PC-9 (cell line): ENCODE measurements around the gene FOS.

Experiments
- EZH2 ChIP-seq: fragments of 200-600 bp; sonication (generic); IDR thresholded peaks from 2 replicates; pipeline ENCODE4 v1.8.0; 2017; ENCODE audit warnings: antibody characterized with exemption, low read depth
- TF ChIP-seq, protein P1 (sequence below): fragments of 200-600 bp; sonication (generic); conservative IDR thresholded peaks from 2 replicates; pipeline ENCODE4 v1.6.1; 2017; ENCODE audit warnings: mixed run types, antibody characterized with exemption, mild to moderate bottlenecking, moderate library complexity

GRCh38 chr14:75320196-75320595 is 41.6 kb downstream of the FOS start:
- TF ChIP-seq, protein P1, sequence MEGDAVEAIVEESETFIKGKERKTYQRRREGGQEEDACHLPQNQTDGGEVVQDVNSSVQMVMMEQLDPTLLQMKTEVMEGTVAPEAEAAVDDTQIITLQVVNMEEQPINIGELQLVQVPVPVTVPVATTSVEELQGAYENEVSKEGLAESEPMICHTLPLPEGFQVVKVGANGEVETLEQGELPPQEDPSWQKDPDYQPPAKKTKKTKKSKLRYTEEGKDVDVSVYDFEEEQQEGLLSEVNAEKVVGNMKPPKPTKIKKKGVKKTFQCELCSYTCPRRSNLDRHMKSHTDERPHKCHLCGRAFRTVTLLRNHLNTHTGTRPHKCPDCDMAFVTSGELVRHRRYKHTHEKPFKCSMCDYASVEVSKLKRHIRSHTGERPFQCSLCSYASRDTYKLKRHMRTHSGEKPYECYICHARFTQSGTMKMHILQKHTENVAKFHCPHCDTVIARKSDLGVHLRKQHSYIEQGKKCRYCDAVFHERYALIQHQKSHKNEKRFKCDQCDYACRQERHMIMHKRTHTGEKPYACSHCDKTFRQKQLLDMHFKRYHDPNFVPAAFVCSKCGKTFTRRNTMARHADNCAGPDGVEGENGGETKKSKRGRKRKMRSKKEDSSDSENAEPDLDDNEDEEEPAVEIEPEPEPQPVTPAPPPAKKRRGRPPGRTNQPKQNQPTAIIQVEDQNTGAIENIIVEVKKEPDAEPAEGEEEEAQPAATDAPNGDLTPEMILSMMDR, result no peak
- no peak for TF ChIP-seq EZH2
